GM06990 (cell line): Measurements from ENCODE around the gene SLC29A2.

ENCODE experiments used
- DNase-seq: peaks from one replicate; pipeline ENCODE4 v3.0.0-alpha.2; 2011; ENCODE audit not compliant: insufficient read length; ENCODE audit errors: extremely low read depth
- H3K27me3 ChIP-seq: replicated peaks from 2 replicates; pipeline ENCODE4 v1.6.0; 2011; ENCODE audit warnings: low read length; ENCODE audit not compliant: control insufficient read depth, insufficient read depth
- H3K36me3 ChIP-seq: 2 replicates; pipeline ENCODE4 v1.5.1; 2011; ENCODE audit warnings: low read length; ENCODE audit not compliant: control insufficient read depth, insufficient read depth
- H3K4me3 ChIP-seq: replicated peaks from 2 replicates; pipeline ENCODE4 v1.5.1; 2011; ENCODE audit warnings: low read depth, mild to moderate bottlenecking, control low read depth, low read length
- CTCF ChIP-seq: IDR thresholded peaks from 2 replicates; pipeline ENCODE4 v1.5.1; 2011; ENCODE audit warnings: low read length, control low read depth, mild to moderate bottlenecking, inconsistent platforms; ENCODE audit not compliant: insufficient read depth, poor library complexity, severe bottlenecking

SLC29A2 gene

GRCh38 chr11:66329165-66329673 lies 42.3 kb downstream of the SLC29A2 start:
- no peak for DNase-seq
- TF ChIP-seq CTCF: no peak
- no peaks in the 10 kb centered on the region for H3K27me3 ChIP-seq
- H3K4me3 ChIP-seq: no peak overlapping the region
- no peaks in the 10 kb centered on the region for H3K36me3 ChIP-seq

GRCh38 chr11:66328302-66329144 lies 43.0 kb downstream of the SLC29A2 start:
- H3K4me3 ChIP-seq: no peak overlapping the region
- H3K27me3 ChIP-seq: no peaks in the 10 kb centered on the region
- peak; percentile 91 for TF ChIP-seq CTCF
- peak; percentile 78 for DNase-seq
- H3K36me3 ChIP-seq: no peaks in the 10 kb centered on the region

GRCh38 chr11:66328031-66328301 lies 43.6 kb downstream of the SLC29A2 start:
- H3K36me3 ChIP-seq: no peaks in the 10 kb centered on the region
- no peak for TF ChIP-seq CTCF
- DNase-seq: no peak
- no peak overlapping the region for H3K4me3 ChIP-seq
- no peaks in the 10 kb centered on the region for H3K27me3 ChIP-seq

GRCh38 chr11:66327171-66328030 lies 44.2 kb downstream of the SLC29A2 start:
- no peaks in the 10 kb centered on the region for H3K36me3 ChIP-seq
- DNase-seq: no peak
- no peak for TF ChIP-seq CTCF
- H3K4me3 ChIP-seq: no peak overlapping the region
- H3K27me3 ChIP-seq: no peaks in the 10 kb centered on the region

GRCh38 chr11:66326261-66327111 lies 45.1 kb downstream of the SLC29A2 start:
- H3K4me3 ChIP-seq: no peak overlapping the region

More at GRCh38 chr11:66326261-66327111, 45.1 kb downstream of the SLC29A2 start:
- H3K36me3 ChIP-seq: no peaks in the 10 kb centered on the region
- no peaks in the 10 kb centered on the region for H3K27me3 ChIP-seq
- no peak for TF ChIP-seq CTCF
- DNase-seq: no peak
